T-helper 17 cell (primary cell): ENCODE results near the gene UNC119B. TPM values are rescaled to one million over a fixed set of nuclear protein-coding genes. Genes with fewer than 3 reads are reported as not detected.

ENCODE experiments used
- ATAC-seq: fragments of 150-1000 bp; cut with Tn5 transposase; 2 replicates; pipeline ENCODE4 v1.10.0; 2021; ENCODE audit warnings: mild to moderate bottlenecking, moderate library complexity
- DNase-seq, 3 donors: peaks; one replicate each; pipeline versions ENCODE4 v3.0.0 to v3.0.0-alpha.2; 2020 to 2021
- H3K9me3 ChIP-seq: one replicate; pipeline ENCODE4 v1.7.0; 2013; ENCODE audit warnings: low read length, mild to moderate bottlenecking; ENCODE audit not compliant: control insufficient read depth, poor library complexity, severe bottlenecking
- H3K27ac Mint-ChIP-seq: one replicate; pipeline ENCODE4 v1.8.0; 2022; ENCODE audit warnings: mild to moderate bottlenecking, moderate library complexity, mixed read lengths
- H3K27me3 Mint-ChIP-seq: one replicate; pipeline ENCODE4 v1.8.0; 2022; ENCODE audit warnings: mixed read lengths
- H3K36me3 Mint-ChIP-seq: one replicate; pipeline ENCODE4 v1.8.0; 2022; ENCODE audit warnings: low read depth, mixed read lengths
- H3K4me1 Mint-ChIP-seq: one replicate; pipeline ENCODE4 v1.8.0; 2022; ENCODE audit warnings: mild to moderate bottlenecking, mixed read lengths
- H3K4me3 Mint-ChIP-seq: one replicate; pipeline ENCODE4 v1.8.0; 2022; ENCODE audit warnings: mild to moderate bottlenecking, moderate library complexity, mixed read lengths
- total RNA-seq, 4 donors: library from RNA in 2 of 4; stranded (reverse) in 2 of 4; gene quantifications; one replicate each; pipeline ENCODE4 v1.2.3 and lab custom pipeline; 2022 to 2026

Gene UNC119B
- total RNA-seq, 2 donors from 2014 or later: 15.2 to 16.2 TPM

GRCh38 chr12:120678572-120678971 is 31.7 kb upstream of the UNC119B start:
- no peak for ATAC-seq

DNA sequence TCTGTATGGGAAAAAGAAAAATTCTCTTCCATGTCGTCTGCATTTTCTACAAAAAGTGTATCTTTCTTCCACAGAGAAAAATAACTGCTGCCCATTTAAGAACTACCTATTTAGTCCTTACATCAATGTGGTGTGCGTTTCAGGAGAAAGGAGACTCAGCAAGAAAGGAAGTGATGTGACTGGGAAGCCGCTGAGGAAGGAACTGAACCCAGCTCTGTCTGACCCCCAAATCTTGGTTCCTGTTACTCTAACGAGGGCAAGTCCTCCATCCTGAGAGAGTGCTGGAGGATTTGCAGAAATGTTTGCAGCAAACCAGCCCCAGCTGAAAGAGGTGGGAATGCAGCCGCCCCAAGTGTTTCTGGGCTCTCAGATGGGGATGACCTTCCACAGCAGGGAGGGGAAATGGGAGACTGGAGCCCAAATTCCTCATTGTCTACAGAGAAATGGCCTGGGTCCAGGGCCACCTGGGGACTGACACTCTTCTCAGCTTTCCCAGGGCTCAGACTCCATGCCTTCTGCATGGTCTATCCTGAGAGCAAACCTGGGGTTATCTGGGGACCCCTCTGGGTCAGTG is 30.0 kb upstream of the UNC119B start:
- no peaks in the 10 kb centered on the region for H3K36me3 Mint-ChIP-seq
- no peak for DNase-seq
- no peak for ATAC-seq
- no peaks in the 10 kb centered on the region for H3K4me1 Mint-ChIP-seq
- H3K27me3 Mint-ChIP-seq: no peaks in the 10 kb centered on the region
- no peaks in the 10 kb centered on the region for H3K9me3 ChIP-seq
- H3K27ac Mint-ChIP-seq: no peak overlapping the region
- H3K4me3 Mint-ChIP-seq: no peak overlapping the region

More at GRCh38 chr12:120678572-120678971, 31.7 kb upstream of the UNC119B start:
- no peak for DNase-seq
- no peak overlapping the region for H3K27ac Mint-ChIP-seq
- H3K27me3 Mint-ChIP-seq: peaks cover 4% of the 10 kb centered on the region
- H3K4me1 Mint-ChIP-seq: no peaks in the 10 kb centered on the region
- H3K4me3 Mint-ChIP-seq: no peak overlapping the region
- H3K36me3 Mint-ChIP-seq: no peaks in the 10 kb centered on the region
- H3K9me3 ChIP-seq: no peaks in the 10 kb centered on the region

DNA sequence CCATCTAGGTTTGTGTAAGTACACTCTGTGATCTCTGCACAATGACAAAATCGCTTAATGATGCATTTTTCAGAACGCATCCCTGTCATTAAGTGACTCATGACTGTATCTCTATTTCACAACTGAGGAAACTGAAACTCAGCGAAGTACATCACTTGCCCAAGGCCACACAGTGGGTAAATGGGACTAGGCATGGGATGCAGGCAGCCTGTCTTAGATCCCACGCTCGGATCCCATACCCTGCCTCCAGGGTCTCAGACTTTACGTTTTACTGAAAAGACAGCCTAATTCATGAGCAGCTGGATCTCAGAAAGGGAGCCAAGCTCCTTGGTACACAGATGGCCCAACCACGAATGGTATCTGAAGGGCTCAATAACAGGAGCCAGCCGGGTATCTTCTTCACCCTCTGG is 25.7 kb upstream of the UNC119B start:
- no peaks in the 10 kb centered on the region for H3K9me3 ChIP-seq
- Mint-ChIP-seq H3K36me3 (no peaks in the 10 kb centered on the region), H3K4me3 (no peak overlapping the region), H3K4me1 (peaks cover 15% of the 10 kb centered on the region), H3K27me3 (no peaks in the 10 kb centered on the region), H3K27ac (no peak overlapping the region)
- DNase-seq: no peak
- no peak for ATAC-seq

- Mint-ChIP-seq H3K4me1 (peaks cover 15% of the 10 kb centered on the region), H3K27me3 (no peaks in the 10 kb centered on the region), H3K36me3 (no peaks in the 10 kb centered on the region), H3K4me3 (peak overlapping the region; percentile 96), H3K27ac (no peak overlapping the region)
- DNase-seq: no peak
- H3K9me3 ChIP-seq: no peaks in the 10 kb centered on the region
- no peak for ATAC-seq
These were observed 24.7 kb upstream of the UNC119B start for GRCh38 chr12:120685522-120685921.

DNA sequence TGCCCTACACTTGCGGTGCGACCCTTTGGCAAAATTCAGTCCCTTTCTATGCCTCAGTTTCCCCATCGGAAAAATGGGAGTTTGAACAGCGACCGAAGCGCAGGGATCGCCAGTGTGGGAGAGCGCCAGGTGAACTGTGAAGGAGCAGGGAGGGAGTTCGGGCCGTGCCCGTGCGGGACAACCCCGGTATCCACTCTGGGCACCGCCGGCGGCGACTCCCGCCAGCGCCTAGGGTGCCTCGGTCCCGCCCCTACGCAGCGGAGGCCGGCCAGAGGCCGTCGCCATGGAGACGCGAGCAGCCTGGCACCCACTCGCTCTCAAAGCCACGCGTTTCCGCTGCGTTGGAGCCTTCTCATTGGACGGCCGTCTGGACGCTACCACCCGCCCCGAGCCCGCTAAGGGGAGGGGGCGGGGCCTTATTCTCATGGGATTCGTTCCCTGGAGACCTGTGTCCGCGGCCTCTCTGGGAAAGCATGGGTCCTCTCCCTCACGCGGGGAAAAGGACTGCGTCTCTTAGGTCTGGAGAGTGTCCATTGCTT is 24.0 kb upstream of the UNC119B start:
- H3K9me3 ChIP-seq: no peaks in the 10 kb centered on the region
- Mint-ChIP-seq H3K27ac (peak overlapping the region; percentile 76), H3K36me3 (no peaks in the 10 kb centered on the region), H3K4me3 (peak overlapping the region; percentile 96), H3K27me3 (no peaks in the 10 kb centered on the region), H3K4me1 (peaks cover 18% of the 10 kb centered on the region)
- ATAC-seq (peak; percentile 77), DNase-seq (peak; percentile 92 to 96 (median 95))

DNA sequence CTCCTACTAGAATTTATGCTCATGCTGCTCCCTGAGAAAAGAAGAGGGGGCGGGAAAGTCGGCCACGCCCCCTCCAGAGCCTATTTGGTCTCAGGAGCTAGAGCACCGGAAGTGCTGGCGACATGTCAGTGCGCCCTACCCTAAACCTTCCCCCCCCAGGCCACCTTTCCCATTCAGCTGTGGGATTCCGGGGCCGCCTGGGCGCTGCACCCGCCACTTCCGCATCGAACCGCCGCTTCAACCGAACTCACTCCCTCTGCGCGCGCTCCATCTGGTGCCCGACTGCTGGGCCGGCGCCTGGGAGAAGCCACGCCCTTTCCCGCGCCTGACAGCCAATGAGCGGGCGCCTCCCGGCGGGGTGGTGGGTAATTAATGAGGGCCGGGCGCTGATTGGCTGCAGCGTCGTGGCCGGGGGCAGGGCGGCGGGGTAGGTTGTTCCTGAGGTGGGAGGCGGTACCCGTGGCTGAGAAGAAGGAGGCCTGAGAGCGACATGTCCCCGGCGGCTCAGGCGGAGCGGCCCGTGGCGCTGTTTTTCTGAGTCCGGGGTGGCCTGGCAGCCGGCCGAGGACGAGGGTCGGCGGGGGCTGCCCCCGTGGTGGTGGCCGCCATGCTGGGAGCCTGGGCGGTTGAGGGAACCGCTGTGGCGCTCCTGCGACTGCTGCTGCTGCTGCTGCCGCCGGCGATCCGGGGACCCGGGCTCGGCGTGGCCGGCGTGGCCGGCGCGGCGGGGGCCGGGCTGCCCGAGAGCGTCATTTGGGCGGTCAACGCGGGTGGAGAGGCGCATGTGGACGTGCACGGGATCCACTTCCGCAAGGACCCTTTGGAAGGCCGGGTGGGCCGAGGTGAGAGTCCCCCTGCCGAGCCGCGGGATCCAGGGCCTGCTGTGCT is 23.3 kb upstream of the UNC119B start, which contains the start of gene MLEC:
TSS of gene MLEC (plus strand) at position 460 of the 888 bp plus-strand sequence. CDS start at position 608, 148 bp downstream.
- ATAC-seq (peak; percentile 83), DNase-seq (peak; percentile 98 to 99 (median 98))
- H3K27ac Mint-ChIP-seq: peak within 1 kb of the TSS; percentile 76
- H3K9me3 ChIP-seq: no peaks in the 10 kb centered on the region
- no peaks in the 10 kb centered on the region for H3K36me3 Mint-ChIP-seq
- peak within 1 kb of the TSS; percentile 96 for H3K4me3 Mint-ChIP-seq
- peaks cover 20% of the 10 kb centered on the region for H3K4me1 Mint-ChIP-seq
- no peaks in the 10 kb centered on the region for H3K27me3 Mint-ChIP-seq

- no peaks in the 10 kb centered on the region for H3K9me3 ChIP-seq
- DNase-seq (peak in 2 of 3 donors; percentile 11 to 21), ATAC-seq (no peak)
- H3K27ac Mint-ChIP-seq: peak overlapping the region; percentile 75
- peaks cover 27% of the 10 kb centered on the region for H3K4me1 Mint-ChIP-seq
- no peaks in the 10 kb centered on the region for H3K27me3 Mint-ChIP-seq
- no peaks in the 10 kb centered on the region for H3K36me3 Mint-ChIP-seq
- H3K4me3 Mint-ChIP-seq: peak overlapping the region; percentile 90
These were observed 22.5 kb upstream of the UNC119B start for GRCh38 chr12:120687578-120688289.

GRCh38 chr12:120688527-120689071 is 21.7 kb upstream of the UNC119B start:
- Mint-ChIP-seq H3K36me3 (peaks cover 2% of the 10 kb centered on the region), H3K4me3 (peak overlapping the region; percentile 90), H3K27me3 (no peaks in the 10 kb centered on the region), H3K4me1 (peaks cover 30% of the 10 kb centered on the region), H3K27ac (peak overlapping the region; percentile 75)
- DNase-seq (no peak), ATAC-seq (no peak)
- no peaks in the 10 kb centered on the region for H3K9me3 ChIP-seq

DNA sequence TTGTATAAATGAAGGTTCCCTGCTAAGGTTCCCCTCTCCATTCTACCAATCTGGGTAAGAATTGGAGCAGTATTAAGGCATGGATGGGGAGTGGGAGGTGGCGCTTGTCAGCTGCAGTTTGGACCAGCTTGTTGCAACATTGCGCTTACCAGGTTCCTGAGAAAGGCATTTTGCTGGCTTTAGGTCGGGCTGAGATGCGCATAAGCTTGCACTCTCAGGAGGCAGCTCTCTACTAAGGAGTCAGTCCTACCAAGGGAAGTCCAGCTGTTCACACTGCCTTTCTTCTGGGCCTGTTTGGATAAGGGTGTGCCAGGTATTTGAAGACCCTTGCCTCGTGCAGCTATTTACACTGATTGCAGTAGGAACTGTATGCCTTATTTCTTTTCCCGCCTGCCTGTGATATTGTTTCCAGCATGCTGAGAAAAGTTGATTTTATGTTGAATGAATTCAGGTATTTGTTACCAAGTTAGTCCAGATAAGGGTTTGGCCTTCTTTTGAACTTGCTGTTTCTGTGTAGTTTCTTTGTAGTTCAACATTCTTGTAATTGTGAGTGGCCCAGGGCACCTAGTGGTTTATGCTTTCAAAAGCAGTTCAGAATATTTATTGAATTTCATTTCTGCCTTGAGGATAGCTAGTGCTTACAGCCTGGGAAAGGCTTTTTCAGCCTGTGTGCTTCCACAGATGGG is 20.7 kb upstream of the UNC119B start:
- Mint-ChIP-seq H3K4me1 (peaks cover 33% of the 10 kb centered on the region), H3K27me3 (no peaks in the 10 kb centered on the region), H3K4me3 (peak overlapping the region; percentile 90), H3K27ac (no peak overlapping the region), H3K36me3 (peaks cover 5% of the 10 kb centered on the region)
- no peaks in the 10 kb centered on the region for H3K9me3 ChIP-seq
- DNase-seq: no peak
- no peak for ATAC-seq

DNA sequence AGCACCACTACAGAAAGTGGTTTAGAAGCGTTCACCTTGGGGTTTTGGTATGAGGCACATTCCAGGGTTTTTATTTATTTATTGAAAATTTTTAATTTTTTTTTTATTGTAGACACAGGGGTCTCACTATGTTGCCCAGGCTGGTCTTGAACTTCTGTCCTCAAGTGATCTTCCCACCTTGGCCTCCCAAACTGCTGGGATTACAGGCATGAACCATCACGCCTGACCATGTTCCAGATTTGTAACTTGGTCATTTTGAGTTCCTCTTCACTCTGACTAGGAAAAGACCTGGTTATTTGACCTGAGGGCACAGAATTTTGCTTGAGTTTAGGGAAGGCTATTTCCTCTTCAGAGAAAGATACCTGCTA is 20.2 kb upstream of the UNC119B start:
- Mint-ChIP-seq H3K27me3 (no peaks in the 10 kb centered on the region), H3K36me3 (peaks cover 10% of the 10 kb centered on the region), H3K4me3 (no peak overlapping the region), H3K4me1 (peaks cover 33% of the 10 kb centered on the region), H3K27ac (no peak overlapping the region)
- H3K9me3 ChIP-seq: no peaks in the 10 kb centered on the region
- DNase-seq (no peak), ATAC-seq (no peak)

DNA sequence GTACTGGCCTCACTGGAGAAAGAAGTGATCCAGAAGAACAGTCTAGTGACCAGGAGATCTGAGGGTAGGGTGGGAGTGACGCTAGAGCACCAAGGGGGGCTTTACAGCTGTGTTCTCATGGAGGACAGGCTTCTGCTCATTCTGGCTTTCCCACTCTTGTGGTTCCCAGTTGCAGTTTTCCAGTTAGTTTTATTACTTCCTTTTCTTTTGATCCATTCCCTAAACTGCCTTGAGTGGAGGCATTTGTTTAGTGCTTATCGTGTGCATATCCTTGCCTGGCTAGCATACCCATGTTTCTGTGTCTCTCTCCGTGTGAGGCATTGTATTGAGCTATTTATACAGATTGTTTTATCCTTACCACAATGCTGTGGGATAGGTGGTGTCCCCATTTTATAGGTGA is 19.3 kb upstream of the UNC119B start:
- Mint-ChIP-seq H3K4me1 (peaks cover 33% of the 10 kb centered on the region), H3K4me3 (no peak overlapping the region), H3K36me3 (peaks cover 11% of the 10 kb centered on the region), H3K27ac (no peak overlapping the region), H3K27me3 (no peaks in the 10 kb centered on the region)
- H3K9me3 ChIP-seq: no peaks in the 10 kb centered on the region
- DNase-seq: no peak
- no peak for ATAC-seq

DNA sequence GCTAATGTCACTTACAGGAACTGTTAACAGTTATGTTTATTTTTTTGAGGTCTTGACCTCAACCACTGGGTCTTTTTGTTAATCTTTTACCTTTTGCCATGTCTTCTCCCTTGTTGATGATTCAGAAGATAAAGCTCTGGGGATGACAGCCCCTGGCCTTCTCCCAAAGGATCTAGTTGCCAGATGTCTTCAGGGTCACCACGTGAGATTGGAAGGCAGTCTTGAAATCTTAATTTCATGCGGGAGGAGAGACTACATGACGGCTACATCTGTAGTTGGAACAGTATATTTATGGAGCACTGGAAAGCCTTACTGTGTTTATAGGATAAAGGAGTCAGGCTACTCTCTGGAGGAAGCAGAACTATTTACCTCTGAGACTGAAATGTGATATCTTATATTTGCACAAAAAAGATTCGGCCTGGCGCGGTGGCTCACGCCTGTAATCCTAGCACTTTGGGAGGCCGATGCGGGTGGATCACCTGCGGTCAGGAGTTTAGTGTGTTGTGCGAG is 17.7 kb upstream of the UNC119B start:
- H3K27me3 Mint-ChIP-seq: no peaks in the 10 kb centered on the region
- DNase-seq (no peak), ATAC-seq (no peak)
- H3K27ac Mint-ChIP-seq: no peak overlapping the region
- H3K36me3 Mint-ChIP-seq: peaks cover 15% of the 10 kb centered on the region
- H3K9me3 ChIP-seq: no peaks in the 10 kb centered on the region
- H3K4me1 Mint-ChIP-seq: peaks cover 33% of the 10 kb centered on the region
- no peak overlapping the region for H3K4me3 Mint-ChIP-seq
